ENCODE data around the gene UGDH.
"Not testable (repeated sequence)": the region's sequence is repeated elsewhere in the genome, so short reads cannot be mapped to it uniquely, and the experiment has no call there.

The UGDH gene

DNA sequence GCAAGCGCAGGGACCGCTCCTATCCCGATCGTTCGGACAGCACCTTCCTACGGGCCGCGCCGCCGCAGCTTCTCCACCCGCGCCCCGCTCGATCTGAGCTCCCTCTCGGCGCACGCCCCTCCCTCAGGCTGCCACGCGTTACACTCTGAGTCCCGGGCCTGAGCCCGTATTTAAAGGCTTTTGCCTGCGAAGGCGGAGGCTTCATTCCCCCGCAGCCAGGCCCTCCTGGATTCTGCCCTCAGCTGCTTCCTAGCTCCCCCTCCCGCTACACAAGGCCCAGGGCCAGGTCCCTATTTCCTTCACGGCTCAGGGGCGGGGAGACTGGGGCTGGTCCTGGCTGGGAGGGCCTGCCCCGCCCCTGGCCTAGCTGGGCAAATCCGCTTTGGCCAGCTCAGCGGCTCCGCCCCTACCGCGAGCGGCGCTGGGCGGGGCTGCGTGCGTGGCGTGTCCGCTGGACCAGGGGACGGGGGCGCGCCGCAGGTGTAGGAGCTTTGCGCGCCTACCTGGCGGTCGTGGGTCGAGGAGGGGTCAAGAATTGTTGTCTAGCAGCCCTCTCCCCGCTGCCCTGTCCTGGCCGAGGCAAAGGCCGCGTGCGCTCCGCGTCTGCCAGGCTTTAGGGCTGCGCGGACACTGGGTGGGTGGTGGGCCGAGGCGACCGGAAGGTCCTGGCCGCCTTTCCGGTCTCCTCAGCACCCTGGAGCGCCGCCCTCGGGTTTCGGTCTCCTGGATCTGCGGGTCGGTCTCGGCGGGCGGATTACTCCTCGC is at the start of gene UGDH:
Gene UGDH (minus strand): TSS at position 144 of the 765 bp plus-strand sequence. CDS start 5,927 bp downstream, outside the sequence.
- peak; percentile 99 for DNase-seq (ENCODE audit: low read depth)

DNA sequence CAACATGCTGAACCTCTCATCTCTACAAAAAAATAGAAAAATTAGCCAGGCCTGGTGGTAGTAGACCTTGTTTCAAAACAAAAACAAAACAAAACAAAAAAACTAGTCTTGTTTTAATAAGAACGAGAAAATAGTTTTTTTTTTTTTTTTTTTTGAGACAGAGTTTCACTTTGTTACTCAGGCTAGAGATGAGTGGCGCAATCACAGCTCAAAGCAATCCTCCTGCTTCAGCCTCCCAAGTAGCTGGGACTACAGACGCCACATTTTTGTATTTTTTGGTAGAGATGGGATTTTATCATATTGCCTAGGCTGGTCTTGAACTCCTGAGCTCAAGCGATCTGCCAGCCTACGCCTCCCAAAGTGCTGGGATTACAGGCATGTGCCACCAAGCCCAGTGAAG is 47.7 kb upstream of the UGDH start:
- DNase-seq (ENCODE audit: low read depth), result no peak

DNA sequence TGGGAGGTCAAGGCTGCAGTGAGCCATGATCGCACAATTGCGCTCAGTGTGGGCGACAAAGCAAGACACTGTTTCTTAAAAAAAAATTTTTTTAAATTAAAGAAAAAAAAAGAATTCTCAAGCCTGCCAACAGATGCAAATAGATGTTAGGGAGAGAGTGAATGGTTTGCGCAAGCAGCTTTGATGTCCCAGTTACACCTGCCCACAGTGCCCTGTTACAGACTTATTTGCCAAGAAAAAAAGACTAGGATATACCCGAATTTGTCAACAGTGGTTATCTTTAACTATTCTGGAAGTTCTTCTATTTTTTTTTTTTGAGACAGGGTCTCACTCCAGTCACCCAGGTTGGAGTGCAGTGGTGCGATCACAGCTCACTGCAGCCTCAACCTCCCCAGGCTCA is 44.3 kb upstream of the UGDH start:
- DNase-seq (ENCODE audit: low read depth), result no peak

DNA sequence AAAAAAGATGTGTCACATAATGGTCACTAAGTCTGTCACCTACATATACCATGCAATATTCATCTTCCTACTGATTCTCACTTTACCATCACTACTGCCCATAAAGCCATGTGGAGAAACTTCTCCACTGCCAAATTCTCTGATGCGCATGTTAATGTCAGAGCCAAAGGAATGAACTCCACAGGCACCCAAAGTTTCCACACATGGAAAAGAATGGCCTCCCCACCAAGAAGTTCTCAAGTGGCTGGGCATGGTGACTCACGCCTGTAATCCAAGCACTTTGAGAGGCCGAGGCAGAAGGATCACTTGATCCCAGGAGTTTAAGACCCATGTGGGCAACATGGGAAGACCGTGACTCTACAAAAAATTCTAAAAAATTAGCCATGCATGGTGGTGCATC is 43.8 kb upstream of the UGDH start:
- DNase-seq (ENCODE audit: low read depth), result peak; percentile 30

DNA sequence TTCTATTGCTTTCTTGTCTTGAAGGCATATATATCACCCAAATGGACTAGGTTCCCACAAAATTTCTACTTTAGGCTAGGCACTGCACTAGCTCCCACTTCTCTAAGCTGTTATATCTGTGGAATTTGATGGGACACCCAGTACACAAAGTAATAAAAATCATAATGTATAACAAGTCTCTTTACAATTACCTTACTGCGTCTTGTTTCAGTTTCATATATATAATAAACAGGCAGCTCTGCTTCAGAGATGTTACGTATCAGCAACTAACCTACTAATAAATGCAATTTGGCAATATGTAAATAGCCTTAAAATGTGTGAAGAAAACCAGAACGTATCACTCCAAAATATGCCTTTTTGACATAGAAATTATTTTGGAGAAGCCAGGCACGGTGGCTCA is 42.0 kb upstream of the UGDH start:
- DNase-seq (ENCODE audit: low read depth), result no peak

DNA sequence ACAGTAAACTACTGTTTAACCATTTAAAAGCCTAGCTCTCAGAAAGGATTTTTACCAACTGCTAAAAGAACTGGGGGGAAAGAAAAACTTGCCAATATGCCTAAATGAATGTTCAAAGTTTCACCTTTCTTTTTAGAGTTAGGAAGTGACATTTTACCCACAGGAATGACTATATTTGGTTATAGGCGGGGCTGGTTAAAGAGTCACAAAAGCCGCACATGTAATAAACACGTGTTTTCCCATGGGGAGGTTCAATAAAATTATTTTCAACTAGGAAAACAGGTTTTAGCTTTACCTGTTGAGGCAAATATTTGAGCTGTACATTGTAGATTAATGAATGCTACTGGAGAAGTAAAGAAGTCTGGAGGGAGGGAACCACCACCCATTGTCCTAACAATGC is 41.6 kb upstream of the UGDH start:
- no peak for DNase-seq (ENCODE audit: low read depth)

DNA sequence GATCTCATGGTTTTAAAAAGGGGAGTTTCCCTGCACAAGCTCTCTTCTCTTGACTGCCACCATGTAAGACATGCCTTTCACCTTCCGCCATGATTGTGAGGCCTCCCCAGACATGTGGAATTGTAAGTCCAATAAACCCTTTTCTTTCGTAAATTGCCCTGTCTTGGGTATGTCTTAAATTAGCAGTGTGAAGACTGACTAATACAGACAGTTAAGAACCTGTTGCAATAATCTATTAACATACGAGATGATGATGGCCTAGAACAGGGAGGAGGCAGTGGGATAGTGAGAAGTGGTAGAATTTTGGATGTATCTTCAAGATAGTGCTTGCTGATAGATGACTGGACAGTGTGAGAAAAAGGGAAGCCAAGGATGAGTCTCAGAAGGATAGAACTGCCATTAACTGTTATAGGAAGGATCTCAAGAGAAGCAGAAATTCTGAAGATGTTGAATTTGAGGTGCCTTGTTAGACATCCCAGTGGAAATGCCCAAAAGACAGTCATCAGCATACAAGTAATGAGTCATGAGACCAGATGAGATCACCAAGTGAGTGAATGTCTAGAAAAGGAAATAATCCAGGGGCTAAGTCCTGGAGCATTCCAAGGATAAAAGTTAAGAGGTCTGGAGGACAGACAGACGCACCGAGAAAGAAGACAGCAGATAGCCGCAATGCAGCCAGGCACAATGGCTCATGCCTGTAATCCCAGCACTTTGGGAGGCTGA is 38.8 kb upstream of the UGDH start:
- peak; percentile 31 for DNase-seq (ENCODE audit: low read depth)

DNA sequence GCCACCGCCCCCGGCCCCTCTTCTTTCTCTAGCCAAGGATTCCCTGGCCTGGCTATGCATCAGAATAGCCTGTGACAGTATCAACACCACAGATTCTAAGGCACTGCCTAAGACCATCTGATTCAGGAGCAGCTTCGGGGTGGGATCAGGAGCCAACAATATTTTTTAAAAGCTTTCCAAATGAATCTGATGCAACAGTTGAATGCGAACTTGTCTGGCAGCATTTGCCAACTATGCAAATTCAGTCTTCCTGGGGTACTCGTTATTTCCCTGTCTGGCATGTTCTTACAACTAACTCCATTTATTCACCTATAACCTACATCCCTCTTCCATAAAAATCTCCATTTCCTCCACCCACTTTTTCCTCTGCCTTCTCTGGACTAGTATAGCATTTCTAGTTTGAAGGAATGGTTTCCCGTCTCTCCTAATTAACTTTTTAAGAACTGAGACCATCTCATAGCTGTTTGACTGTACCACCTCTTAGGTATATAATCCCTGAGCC is 36.2 kb upstream of the UGDH start:
- DNase-seq (ENCODE audit: low read depth), result no peak

DNA sequence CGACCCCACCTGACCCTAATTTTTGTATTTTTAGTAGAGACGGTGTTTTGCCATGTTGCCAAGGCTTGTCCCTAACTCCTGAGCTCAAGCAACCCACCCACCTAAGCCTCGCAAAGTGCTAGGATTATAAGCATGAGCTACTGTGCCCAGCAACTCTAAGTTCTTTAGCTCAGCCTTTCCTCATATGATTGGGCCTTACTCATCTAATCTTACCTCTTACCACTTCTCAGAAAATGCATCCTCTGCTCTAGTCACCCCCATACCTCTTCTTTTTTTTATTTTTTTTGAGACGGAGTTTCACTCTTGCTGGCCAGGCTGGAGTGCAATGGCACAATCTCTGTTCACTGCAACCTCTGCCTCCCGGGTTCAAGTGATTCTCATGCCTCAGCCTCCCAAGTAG is 35.6 kb upstream of the UGDH start:
- no peak for DNase-seq (ENCODE audit: low read depth)

DNA sequence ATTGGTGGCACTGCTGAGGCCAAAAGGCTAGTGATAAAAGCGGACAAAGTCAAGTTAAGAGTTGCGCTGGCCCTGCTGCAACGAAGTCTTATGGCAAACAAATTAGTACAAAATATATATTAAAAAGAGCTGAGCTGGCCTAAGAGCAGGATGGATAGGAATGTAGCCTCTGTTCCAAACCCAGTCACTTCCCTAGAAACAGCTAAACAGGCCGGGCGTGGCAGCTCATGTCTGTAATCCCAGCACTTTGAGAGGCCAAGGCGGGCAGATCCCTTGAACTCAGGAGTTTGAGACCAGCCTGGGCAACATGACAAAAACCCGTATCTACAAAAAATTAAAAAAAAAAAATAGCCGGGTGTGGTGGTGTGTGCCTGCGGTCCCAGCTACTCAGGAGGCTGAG is 32.4 kb upstream of the UGDH start:
- DNase-seq (ENCODE audit: low read depth), result no peak

DNA sequence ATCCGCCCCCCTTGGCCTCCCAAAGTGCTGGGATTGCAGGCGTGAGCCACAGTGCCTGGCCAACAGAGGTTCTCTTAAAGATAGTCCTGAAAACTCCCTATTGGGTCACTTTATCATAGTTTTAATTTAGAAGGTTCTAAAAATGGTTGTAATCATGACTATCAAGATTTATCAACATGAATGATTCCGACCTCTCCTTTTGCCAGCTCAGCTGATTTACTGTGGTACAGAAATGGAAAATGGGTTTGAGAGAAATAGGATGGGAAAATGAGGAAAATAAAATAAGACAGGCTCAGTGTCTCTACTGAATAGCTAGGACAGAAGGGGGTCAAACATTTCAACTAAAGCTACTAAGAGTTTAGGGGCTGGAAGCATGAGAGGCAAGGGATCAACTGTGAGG is 28.2 kb upstream of the UGDH start:
- DNase-seq (ENCODE audit: low read depth), result no peak

DNA sequence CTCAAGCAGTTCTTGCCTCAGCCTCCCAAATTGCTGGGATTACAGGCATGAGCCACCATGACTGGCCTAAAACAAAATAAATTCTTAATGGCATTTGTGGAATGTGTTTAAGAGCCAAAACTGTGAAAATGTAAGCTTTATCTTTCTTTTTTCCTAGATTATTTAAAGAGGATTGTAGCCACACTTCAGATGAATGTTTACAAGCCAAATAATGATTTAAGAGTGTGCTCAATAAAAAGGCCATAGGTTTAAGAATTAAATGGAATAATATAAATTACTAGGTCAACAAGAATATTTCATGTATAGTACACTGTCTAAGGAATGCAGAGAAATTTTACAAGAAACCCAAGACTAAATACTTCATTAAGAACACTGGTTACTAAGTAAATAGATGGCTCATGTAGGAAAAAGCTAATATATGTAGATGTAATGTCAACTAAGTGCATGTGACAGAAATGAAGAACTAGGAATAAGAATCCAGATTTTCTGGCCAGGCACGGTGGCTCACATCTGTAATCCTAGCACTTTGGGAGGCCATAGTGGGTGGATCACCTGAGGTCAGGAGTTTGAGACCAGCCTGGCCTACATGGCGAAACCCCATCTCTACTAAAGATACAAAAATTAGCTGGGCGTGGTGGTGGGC is 21.3 kb upstream of the UGDH start:
- peak; percentile 32 for DNase-seq (ENCODE audit: low read depth)

DNA sequence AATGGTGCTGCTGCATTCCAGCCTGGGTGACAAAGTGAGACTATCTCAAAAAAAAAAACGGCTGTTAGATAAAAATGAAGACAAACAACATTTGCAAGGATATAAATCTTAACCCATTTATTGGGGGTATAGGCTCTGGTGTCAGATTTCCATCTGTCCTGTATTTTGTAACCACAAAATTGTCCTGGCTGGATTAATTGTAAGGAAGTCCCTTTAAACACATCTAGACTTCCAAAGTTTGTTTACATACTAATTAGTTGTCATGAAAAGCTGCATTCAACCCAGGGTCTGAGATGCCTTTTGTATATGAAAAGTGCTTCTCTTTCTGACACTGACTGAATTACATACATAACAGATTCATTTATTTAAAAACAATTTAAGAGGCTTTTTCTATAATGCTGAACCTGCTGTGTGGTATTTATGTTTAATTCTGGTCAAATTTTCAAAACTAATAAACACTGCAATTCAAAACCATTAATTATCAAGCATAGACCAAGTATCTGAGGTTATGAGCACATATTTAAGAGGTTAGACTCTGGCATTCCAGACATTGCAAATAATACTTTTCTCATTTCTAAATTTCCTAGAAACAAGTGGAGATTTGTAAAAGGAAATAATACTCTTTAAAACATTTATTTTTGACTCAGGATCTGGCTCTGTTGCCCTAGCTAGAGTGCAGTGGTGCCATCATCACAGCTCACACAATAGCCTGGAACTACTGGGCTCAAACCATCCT is 17.5 kb upstream of the UGDH start:
- DNase-seq (ENCODE audit: low read depth), result no peak

DNA sequence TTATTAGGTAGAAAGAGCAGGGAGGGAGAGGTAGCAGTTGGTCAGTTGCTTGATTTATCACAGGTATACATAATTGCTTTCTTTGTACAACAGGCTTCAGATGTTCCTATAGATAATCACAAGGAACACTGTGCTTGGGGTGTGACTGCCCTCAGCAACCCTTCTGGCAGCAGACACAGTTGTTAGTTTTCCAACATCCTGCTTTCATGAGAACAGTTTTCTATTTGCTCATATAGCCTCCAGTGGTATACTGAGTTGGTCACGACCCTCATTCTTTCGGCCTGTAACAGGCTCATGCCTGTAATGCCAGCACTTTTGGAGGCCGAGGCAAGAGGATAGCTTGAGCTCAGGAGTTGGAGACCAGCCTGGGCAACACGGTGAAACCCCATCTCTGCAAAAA is 16.8 kb upstream of the UGDH start:
- DNase-seq (ENCODE audit: low read depth), result not testable (repeated sequence)

DNA sequence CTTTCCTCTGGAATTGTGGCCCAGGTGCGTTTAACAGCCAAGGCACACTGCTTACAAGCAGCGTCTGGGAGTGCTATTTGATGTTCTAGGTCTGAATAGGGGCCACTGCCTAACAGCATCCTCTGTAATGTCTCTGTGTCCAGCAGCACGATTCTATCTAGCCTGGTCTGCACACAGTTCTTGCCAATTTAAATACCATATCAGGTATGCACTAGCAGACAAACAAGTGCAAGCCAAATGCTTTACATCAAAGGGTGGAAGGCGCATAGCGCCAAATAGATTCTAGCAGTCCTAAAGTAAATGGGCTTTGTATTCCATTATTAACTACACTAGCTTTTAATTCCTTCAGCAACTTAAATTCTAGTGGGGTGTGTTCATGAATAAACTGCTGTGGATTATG is 15.8 kb upstream of the UGDH start:
- no peak for DNase-seq (ENCODE audit: low read depth)

DNA sequence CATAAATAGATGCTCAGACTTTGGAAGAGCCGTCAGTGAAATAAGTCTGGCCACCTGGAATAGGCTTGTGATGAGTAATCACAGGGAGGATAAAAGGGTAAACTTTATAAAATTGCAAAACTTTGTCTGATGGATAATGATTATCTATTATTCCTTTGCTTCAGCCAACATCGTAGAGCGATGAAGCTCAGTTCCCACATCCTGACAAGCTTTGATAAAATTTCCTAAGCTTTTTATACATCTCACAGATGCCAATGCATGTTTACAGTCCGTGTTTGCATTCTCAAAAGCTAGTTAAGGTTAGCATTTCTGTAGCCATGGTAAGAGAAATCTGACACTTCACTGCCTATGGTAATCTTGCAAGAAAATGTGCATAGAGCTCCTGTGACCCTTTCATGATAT is 15.4 kb upstream of the UGDH start:
- DNase-seq (ENCODE audit: low read depth), result no peak

DNA sequence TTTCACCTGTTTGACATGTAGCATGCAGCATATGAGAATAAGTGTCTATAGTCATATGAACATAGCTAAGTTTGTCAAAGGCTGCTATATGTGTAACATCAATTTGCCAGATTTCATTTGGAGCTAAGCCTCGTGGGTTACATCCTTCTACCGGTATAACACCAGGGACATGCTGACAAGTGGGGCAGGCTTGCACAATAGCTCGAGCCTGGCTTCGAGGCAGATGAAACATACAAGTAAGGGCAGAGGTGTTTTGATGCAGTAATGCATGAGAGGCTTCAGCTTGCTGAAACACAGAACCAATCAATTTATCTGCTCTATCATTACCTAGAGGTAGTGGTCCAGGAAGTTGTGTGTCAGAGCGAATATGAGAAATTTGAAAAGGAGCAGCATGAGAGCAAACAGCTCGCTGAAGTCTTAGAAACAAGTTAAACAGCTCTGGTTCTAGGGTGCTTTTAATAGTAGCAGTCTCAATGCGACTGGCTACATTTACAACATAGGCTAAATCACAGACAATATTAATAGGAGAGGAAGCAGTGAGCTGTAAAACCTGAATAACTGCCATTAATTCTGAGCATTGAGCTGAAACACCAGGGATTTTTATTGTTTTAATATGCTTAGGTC is 14.9 kb upstream of the UGDH start:
- DNase-seq (ENCODE audit: low read depth), result no peak

DNA sequence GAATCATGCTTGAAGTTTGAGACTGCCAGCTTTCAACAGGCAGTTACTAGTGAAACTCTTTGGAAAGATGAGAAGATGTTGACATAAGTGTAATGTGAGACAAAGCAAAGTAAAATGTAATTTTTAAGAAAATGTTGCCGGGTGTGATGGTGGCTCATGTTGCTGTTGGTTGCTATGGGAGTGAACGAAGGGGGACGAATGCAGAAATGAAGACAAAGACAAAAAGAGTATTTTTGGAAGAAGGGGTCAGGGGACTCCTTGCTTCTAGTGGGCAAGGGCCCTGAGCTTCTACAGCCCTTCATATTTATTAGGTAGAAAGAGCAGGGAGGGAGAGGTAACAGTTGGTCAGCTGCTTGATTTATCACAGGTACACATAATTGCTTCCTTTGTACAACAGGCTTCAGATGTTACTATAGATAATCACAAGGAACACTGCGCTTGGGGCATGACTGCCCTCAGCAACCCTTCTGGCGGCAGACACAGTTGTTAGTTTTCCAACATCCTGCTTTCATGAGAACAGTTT is 11.9 kb upstream of the UGDH start:
- DNase-seq (ENCODE audit: low read depth), result peak; percentile 78

DNA sequence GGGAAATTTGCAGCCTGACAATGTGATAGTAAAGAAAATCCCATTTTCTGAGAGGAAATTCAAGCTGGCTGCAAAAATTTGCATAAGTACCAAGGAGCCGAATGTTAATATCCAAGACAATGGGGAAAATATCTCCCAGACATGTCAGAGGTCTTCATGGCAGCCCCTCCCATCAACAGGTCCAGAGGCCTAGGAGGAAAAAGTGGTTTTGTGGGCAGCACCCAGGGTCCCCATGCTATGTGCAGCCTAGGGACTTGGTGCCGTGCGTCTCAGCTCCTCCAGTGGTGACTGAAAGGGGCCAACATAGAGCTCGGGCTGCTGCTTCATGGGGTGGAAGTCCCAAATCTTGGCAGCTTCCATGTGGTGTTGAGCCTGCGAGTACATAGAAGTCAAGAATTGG is 6.3 kb upstream of the UGDH start:
- no peak for DNase-seq (ENCODE audit: low read depth)

DNA sequence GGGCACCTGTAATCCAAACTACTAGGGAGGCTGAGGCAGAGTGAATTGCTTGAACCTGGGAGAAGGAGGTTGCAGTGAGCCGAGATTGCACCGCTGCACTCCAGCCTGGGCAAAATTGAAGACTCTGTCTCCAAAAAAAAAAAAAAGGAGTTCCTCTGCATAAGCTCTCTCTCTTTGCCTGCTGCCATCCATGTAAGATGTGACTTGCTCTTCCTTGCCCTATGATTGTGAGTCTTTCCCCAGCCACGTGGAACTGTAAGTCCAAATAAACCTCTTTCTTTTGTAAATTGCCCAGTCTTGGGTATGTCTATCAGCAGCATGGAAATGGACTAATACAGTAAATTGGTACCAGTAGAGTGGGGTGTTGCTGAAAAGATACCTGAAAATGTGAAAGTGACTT is 5.0 kb upstream of the UGDH start:
- not testable (repeated sequence) for DNase-seq (ENCODE audit: low read depth)

DNA sequence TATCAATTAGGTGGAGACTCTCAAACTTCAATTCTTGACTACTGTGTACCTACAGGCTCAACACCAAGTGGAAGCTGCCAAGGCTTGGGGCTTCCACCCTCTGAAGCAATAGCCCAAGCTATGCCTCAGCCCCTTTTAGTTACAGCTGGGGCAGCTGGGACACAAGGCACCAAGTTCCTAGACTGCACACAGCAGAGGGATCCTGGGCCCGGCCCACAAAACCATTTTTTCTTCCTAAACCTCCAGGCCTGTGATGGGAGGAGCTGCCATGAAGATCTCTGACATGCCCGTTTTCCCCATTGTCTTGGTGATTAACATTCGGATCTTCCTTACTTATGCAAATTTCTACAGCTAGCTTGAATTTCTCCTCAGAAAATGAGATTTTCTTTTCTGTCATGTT is 3.4 kb upstream of the UGDH start:
- no peak for DNase-seq (ENCODE audit: low read depth)

DNA sequence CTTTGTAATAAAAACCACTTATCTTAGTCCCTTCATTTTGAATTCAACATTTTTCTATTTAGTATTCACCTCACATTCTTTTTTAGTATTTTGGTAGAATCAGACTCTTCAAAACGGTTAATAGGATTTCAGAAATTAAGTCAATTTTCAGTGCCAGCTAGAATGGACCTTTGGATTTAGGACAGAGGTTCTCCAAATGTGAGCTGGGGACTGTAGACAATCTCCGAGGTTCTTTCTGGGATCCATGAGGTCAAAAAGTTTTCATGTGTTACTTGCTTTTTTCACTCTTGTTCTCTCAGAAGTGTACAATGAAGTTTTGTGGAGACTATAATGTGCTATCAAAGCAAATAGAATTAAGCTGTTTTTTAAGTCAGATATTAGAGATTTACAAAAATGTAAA is 2.3 kb upstream of the UGDH start:
- DNase-seq (ENCODE audit: low read depth), result no peak

Data from fibroblast of gingiva (primary cell).